22Rv1 (cell line): Measurements from ENCODE around the gene DPF3.

Experiments used
- H3K27ac ChIP-seq: fragments of 450-650 bp; 2 replicates; pipeline ENCODE4 v1.5.1; 2017
- CTCF ChIP-seq: fragments of 450-650 bp; IDR thresholded peaks from 2 replicates; pipeline ENCODE4 v1.5.1; 2017; ENCODE audit warnings: mild to moderate bottlenecking
- ZFX ChIP-seq: fragments of 450-650 bp; IDR thresholded peaks from 2 replicates; pipeline ENCODE4 v1.6.1; 2017; ENCODE audit warnings: antibody characterized with exemption, borderline replicate concordance

The DPF3 gene

GRCh38 chr14:72680853-72681640 is 212.9 kb downstream of the DPF3 start:
- TF ChIP-seq CTCF (no peak), ZFX (no peak)
- H3K27ac ChIP-seq, result no peak overlapping the region

- H3K27ac ChIP-seq, result no peak overlapping the region
- TF ChIP-seq CTCF, result no peak
- TF ChIP-seq ZFX, result no peak
These were observed 214.3 kb downstream of the DPF3 start for GRCh38 chr14:72679536-72680151.

- TF ChIP-seq ZFX (no peak), CTCF (no peak)
- H3K27ac ChIP-seq, result no peak overlapping the region
These were observed 214.8 kb downstream of the DPF3 start for GRCh38 chr14:72679141-72679535.

GRCh38 chr14:72678356-72678755 is 215.5 kb downstream of the DPF3 start:
- no peak overlapping the region for H3K27ac ChIP-seq
- TF ChIP-seq ZFX (no peak), CTCF (no peak)

- H3K27ac ChIP-seq, result no peak overlapping the region
- TF ChIP-seq CTCF (no peak), ZFX (no peak)
These were observed 216.2 kb downstream of the DPF3 start for GRCh38 chr14:72677664-72678063.

- TF ChIP-seq ZFX, result no peak
- TF ChIP-seq CTCF, result no peak
- H3K27ac ChIP-seq, result no peak overlapping the region
These were observed 218.8 kb downstream of the DPF3 start for GRCh38 chr14:72675126-72675525.

GRCh38 chr14:72673179-72673578 is 220.7 kb downstream of the DPF3 start:
- TF ChIP-seq CTCF, result no peak
- TF ChIP-seq ZFX, result no peak
- H3K27ac ChIP-seq, result no peak overlapping the region
